Stimulated activated CD4-positive, alpha-beta T cell treated with anti-CD3 and anti-CD28 coated beads, Interleukin-2, amount 100 ng/mL, for 24 hours (primary cell): ENCODE data around the gene ENTREP3.
"Not testable (repeated sequence)": the region's sequence is repeated elsewhere in the genome, so short reads cannot be mapped to it uniquely, and the experiment has no call there.

ENCODE experiments used
- DNase-seq, 2 donors: peaks; one replicate each; pipeline ENCODE4 v3.0.0-alpha.2; 2020

The ENTREP3 gene, protein sequence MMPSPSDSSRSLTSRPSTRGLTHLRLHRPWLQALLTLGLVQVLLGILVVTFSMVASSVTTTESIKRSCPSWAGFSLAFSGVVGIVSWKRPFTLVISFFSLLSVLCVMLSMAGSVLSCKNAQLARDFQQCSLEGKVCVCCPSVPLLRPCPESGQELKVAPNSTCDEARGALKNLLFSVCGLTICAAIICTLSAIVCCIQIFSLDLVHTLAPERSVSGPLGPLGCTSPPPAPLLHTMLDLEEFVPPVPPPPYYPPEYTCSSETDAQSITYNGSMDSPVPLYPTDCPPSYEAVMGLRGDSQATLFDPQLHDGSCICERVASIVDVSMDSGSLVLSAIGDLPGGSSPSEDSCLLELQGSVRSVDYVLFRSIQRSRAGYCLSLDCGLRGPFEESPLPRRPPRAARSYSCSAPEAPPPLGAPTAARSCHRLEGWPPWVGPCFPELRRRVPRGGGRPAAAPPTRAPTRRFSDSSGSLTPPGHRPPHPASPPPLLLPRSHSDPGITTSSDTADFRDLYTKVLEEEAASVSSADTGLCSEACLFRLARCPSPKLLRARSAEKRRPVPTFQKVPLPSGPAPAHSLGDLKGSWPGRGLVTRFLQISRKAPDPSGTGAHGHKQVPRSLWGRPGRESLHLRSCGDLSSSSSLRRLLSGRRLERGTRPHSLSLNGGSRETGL

DNA sequence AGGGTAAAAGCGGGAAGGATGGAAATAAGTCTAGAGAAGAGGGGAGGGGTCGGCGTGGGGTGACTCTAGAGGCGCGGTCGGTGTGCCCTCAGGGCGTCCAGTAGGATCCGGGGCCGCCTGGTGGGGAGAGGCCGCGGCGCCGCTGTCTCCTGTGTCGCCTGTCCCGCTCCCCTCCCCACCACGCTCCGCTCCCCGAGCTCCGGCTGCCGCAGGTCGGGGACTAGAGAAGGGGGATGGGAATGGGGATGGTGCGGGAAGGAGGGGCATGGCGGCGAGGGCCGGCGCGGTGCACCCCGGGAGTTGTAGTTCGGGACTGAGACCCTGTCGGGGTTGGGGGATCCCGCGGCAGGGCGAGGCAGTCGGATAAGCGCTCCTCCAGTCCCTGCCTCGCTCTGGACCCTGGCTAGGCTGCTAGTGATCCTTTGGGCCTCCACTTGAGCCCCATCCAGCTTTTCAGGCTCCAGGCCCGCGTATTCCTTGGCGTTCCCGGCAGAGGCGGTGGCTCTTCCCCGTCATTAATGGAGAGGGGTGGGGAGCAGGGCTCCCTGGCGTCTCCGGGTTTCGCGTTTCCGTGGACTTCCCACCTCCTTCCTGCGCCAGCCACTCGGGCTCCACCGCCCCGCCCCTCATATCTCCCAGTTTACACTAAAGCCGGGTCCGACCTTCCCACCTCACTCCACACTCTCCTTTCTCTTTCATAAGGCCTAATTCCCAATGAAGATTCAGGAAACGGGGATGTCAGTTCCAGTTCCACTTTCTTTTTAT is at the start of gene ENTREP3:
TSS of gene ENTREP3 (minus strand) at position 241 of the 765 bp plus-strand sequence. CDS start 606 bp downstream, outside the sequence.
- peak; percentile 82 to 86 for DNase-seq

DNA sequence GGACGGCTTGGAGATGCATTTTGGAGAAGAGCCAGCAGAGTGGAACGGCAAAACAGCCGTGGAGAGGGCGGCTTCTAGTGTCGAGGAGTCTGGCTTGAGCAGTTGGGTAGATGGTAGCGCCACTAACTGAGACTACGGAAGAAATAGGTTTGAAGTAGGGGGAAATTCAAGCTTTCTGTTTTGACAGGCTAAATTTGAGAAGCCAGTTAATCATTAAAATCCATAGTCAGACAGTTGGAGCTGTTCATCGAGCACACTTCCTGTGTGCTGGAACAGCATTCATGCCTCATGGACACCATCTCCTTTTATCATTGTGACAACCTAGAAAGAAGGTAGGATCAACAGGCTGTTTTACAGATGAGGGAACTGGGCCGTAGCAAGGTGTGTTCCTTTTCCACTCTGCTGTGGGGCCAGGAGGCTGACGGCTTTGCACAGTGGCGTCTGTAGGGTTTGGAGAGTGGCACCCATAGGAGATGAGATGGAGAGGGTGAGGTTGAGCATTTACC is 49.3 kb upstream of the ENTREP3 start:
- no peak for DNase-seq

DNA sequence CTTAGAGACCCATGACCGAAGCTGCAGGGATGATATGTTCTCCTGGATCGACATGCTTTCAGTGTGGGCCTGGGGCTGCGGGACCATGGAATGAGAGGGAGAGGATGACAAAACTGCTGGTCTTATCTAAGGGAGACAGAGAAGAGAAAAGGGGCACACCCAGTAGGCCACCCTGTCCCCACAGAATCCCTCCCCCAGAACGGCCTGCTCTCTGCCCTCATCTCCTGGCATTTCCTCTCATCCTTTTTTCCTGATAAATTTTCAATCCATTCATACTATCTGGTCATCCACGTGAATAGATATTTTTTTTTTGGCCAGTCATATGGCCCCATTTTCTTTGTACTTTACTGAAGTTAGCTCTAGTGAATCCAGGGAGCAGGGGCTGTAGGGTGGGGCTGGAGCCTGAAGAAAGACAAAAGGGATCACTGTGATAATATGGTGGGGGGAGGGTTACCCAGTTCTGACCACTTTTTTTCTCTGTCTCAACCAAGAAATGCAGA is 46.1 kb upstream of the ENTREP3 start, which contains the start of gene PKLR:
TSS of gene PKLR (minus strand) at position 97 of the 500 bp plus-strand sequence. CDS start at position 54, 43 bp downstream.
- no peak for DNase-seq

DNA sequence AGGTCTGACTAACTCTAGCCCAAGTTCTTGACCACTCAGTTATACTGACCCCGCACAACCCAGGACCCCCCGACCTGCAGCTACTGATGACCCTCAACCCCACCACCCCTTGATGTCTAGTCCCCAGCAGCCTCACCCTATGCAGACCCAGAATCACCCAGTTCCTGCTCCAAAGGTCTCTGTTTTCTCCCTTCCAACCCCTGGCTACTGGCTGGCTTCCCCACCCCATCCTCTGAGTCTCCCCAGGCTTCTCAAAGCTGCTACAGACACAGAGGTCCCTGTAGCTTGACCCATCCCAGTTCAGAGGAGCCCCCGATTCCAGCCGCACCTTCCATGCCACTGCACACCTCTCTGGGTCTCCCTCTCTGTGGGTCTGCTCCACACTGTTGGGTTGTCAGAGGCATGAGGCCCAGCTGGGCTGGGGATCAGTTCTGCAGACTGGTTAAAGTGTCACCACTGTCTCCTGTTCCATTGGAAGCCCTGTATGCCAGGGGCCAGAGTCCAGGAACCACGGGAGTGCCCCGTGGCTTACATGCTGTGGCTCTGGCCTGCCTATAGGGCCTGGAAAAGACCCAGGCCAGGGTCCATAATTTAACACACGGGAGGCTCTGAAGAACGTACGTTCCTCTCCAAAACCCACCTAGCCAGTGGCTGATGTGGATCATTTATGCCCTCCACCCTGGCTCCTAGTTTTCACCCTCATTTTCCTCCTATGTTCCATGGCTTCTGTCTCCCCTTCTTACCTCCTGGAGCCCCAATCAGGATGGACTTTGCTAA is 45.5 kb upstream of the ENTREP3 start:
- DNase-seq, result no peak

DNA sequence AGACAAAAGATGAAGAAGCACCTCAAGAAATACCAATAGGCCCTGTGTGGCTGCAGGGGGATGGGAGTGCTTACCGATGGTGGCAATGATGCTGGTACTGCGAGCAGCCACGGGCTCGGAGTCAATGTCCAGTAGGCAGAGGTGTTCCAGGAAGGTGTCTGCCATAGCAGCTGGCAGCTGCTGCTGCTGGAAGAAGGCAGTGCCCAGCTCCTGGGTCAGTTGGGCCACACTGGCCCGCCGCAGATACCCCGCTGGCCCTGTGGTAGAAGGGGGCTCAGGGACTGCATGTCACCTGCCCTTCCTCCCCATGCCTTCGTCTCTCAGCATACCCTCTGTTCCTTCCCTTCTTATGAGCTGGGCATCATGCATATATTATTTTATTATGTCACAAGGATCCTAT is 44.7 kb upstream of the ENTREP3 start:
- no peak for DNase-seq

DNA sequence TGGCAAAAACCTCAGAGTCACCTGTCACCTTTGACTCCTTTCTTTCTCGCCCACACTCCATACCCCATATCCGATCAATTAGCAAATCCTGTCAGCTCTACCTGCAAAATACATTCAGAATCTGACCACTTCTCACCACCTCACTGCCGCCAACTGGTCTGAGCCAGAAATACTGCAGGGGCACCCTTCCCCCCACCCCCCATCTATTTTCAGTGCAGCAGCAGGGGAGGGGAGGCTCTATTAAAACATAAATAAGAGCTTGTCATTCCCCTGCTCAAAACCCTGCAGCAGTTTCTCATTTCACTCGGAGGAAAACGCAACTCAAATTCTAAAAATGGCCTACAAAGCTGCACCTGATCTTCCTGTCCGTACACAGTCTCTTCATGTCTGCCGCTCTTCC is 42.1 kb upstream of the ENTREP3 start:
- DNase-seq, result no peak

DNA sequence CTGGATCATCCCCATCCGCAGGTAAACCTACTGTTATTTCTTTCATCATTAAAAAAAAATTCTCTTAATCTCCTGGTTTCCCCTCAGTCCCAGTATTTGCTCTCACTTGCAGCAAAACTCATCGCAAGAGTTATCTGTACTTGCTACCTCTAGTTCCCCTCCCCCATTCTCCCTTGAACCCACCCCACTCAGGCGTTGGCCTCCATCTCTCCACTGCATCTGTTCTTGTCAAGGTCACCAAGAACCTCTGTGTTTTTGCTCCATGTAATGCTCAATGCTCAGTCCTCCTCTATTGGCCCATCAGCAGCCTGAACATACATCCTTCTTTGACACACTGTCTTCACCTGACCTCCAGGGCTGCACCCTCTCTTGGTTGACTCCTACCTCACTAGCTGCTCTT is 41.4 kb upstream of the ENTREP3 start:
- no peak for DNase-seq

DNA sequence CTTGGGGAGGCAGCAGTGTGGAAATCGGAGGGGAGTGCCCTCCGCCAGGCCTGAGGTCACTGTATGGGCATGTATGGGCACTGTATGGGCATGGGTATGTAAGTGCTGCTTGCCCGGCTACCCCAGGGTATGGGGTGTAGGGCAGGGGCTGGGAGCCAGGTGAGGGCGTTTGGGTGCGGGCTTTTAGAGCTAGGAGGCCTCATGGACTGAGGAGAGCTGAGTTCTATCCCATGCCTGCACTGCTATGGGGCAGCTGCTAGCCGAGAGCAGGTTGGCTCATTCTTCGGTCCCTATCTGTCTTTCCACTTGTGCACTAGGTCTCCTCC is 40.6 kb upstream of the ENTREP3 start:
- DNase-seq, result no peak

DNA sequence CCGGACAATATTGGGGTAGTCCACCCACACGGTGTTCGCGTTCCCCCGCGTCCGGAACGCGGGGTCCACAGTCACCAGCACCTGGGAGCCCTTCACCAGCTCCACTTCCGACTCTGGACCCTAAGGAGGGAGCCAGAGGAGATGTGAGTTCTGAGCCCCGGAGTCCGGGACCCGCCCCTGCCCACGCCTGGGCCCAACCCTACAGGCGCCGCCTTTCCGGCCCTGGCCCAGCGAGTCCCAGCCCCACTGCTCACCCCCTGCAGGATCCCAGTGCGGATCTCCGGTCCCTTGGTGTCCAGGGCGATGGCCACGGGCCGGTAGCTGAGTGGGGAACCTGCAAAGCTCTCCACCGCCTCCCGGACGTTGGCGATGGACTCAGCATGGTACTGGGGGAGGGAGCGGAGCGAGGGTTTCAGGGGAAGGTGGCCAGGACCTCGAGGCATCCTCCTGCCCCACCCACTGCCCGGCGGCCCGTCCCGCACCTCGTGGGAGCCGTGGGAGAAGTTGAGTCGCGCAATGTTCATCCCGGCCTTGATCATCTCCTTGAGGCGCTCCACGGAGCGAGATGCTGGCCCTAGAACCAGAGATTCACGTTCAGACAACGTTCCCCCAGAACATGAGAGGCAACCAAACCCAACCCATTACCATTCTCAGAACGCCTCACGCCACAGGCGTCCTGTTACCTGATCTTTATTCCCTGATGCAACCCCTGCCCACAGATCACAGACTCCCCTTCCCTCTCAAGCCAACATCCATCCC is 40.1 kb upstream of the ENTREP3 start:
- DNase-seq, result no peak

DNA sequence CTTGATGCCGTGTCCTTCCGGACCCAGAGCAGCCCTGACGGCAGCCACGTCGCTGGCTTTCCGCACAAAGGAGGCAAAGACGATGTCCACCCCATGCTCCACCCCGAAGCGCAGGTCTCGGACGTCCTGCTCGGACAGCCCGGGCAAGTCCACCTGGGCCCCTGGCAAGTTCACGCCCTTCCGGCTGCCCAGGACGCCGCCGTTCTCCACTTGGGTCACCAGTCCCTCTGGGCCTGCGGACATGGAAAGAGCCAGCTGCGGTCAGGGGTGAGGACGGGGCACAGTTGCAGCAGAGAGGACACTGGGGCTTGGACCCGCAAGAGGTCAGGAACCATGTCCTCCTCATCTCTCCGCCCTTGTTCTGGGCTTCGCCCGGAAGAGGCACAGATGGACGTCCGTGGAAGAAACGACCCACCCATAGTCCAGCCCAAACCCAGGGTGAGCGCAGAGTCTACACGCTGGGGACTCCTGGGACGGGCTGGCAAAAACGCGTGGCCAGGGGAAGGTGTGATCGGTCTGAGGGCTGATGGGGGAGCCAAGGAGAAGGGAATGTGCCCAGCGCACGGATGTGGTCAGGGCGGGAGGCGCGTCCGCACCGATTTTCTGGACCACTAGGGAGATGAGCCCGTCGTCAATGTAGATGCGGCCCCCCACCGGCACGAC is 39.4 kb upstream of the ENTREP3 start:
- DNase-seq, result no peak

DNA sequence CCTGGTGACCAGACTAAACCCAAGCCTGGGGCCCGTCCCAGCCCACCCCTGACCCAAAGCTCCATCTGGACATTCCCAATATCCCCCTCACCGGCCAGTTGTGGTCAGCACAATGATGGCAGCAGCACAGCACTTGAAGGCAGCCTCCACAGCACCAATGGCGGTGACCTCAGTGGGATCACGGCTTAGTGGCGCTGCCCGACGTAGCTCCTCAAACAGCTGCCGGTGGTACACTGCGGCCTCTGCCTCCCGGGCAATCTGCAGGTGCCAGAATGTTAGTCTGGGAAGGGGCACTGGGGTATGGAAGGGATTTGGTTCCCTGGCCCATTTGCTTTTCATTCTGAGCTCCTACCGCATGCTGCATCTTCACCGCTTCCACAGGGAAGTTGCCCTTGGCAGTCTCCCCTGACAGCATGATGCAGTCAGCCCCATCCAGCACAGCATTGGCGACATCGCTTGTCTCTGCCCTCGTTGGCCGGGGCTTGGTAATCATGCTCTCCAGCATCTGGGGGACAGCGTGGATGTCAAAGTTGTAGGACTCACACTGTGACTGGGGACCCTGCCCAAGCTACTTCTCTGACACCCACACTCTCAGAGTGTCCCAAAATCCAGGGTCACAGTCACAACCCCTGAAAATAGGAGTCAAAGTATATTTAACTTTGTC is 37.9 kb upstream of the ENTREP3 start:
- no peak for DNase-seq

DNA sequence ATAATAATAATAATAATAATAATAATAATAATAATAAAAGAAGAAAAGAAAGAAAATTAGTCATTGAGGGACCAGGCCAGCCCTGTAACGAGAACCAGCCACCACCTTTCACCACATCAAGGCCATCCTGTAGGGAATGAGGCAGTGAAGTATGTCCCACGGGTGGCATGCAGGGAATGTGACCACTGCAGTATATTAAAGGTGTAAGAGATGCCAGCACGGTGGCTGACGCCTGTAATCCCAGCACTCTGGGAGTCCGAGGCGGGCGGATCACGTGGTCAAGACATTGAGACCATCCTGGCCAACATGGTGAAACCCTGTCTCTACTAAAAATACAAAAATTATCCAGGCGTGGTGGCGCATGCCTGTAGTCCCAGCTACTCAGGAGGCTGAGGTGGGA is 35.7 kb upstream of the ENTREP3 start:
- not testable (repeated sequence) for DNase-seq

DNA sequence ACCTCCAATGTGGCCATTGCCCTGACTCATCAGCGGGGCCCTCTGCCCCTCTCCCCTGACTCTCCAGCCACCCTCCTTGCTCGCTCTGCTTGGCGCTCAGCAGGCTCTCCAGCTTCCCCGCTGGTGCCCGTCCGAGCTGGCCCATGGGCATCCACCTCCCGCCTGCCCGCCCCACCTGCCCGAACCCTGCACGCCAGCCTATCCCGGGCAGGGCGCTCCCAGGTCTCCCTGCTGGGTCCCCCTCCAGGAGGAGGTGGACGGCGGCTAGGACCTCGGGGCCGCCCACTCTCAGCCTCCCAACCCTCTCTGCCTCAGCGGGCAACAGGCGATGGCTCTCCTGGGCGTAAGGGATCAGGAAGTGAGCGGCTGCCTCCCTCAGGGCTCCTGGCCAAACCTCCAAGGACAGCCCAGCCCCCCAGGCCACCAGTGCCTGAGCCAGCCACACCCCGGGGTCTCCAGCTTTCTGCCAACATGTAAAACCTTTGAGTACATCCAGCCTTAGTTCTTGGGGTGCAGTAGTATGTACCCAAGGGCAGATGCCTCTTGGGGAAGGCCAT is 32.8 kb upstream of the ENTREP3 start:
- no peak for DNase-seq

DNA sequence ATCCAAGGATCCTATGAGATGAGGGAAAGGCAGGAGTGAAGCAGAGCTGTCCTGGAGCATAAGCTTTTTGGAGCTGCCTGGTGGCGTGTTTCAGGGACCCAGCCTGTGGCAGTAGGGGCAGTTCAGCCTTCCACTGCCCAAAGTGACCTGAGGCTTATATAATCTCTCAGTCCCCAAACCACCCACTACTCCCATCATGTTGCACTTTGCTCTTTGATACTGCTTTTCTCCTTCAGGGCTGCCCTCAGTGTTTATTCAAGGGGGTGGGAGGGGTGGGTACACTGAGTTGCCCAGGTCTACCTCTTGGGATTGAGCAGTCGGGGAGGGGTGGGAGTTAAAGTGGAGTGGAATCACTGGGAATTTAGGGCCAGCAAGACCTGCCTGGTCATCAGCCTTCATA is 31.3 kb upstream of the ENTREP3 start:
- DNase-seq, result no peak

DNA sequence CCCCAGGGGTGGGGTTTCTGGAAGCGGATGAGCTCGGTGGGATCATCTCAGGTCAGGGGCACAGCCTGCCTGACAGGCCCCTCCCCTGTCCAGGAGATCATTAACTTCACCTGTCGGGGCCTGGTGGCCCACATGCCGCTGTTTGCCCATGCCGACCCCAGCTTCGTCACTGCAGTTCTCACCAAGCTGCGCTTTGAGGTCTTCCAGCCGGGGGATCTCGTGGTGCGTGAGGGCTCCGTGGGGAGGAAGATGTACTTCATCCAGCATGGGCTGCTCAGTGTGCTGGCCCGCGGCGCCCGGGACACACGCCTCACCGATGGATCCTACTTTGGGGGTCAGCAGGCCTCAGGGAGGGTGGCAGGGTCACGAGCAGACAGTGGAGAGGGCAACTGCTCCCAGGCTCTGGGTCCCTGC is 30.4 kb upstream of the ENTREP3 start:
- DNase-seq, result no peak

DNA sequence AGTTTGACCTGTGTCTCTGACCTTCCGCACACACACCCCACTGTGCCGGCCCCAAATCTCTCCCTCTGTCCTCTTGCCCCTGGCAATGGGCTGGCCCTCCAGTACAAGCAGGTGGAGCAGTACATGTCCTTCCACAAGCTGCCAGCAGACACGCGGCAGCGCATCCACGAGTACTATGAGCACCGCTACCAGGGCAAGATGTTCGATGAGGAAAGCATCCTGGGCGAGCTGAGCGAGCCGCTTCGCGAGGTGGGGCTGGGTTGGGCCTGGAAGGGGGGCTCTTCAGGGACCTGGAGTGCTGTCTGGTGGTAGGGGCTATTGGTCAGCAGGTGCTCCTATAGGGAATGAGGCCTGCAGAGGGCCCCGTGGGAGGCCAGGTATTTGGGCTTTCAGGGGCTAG is 29.8 kb upstream of the ENTREP3 start:
- no peak for DNase-seq

DNA sequence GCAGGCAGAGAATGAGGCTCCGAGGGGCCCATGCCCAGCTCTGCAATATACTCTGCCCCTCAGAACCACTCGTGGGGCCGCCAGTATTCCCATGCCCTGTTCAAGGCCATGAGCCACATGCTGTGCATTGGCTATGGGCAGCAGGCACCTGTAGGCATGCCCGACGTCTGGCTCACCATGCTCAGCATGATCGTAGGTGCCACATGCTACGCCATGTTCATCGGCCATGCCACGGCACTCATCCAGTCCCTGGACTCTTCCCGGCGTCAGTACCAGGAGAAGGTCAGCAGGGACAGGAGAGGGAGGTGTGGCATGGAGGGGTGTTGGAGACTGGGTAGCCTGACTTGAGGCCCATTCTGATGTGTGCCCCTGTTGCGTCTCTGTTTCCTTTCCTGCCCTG is 29.2 kb upstream of the ENTREP3 start:
- no peak for DNase-seq

DNA sequence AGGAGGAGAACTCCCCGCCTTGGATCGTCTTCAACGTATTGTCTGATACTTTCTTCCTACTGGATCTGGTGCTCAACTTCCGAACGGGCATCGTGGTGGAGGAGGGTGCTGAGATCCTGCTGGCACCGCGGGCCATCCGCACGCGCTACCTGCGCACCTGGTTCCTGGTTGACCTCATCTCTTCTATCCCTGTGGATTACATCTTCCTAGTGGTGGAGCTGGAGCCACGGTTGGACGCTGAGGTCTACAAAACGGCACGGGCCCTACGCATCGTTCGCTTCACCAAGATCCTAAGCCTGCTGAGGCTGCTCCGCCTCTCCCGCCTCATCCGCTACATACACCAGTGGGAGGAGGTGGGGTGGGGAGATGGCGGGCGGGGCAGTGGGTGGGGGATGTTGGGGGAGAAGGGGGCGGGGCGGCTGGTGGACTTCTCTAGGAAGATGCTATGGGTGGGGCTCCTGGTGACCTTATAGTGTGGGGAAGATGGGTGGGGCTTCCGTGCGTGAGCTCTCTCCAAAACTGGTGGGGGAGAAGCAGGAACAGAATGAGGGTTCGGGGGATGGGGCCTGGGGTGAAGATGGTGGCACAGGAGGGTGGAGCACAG is 27.3 kb upstream of the ENTREP3 start:
- DNase-seq, result no peak

DNA sequence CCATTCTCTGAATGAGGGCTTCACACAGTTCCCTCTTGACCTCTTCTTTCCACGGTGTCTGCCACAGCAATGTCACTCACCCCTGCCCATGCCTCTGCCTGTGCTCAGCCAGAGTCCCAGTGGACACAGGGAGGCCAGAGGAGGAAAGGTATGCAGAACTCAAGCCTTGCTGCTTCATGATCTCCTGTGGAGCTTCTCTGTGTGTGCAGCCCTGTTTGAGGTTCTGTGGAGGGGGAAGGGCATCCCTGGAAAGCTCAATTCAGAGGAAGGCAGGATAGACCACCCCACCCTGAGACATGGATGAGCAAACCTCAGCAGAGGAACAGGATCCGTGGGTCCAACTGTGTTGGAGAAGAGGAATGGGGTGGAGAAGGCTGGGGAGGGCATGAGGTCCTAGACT is 24.0 kb upstream of the ENTREP3 start:
- DNase-seq, result no peak

DNA sequence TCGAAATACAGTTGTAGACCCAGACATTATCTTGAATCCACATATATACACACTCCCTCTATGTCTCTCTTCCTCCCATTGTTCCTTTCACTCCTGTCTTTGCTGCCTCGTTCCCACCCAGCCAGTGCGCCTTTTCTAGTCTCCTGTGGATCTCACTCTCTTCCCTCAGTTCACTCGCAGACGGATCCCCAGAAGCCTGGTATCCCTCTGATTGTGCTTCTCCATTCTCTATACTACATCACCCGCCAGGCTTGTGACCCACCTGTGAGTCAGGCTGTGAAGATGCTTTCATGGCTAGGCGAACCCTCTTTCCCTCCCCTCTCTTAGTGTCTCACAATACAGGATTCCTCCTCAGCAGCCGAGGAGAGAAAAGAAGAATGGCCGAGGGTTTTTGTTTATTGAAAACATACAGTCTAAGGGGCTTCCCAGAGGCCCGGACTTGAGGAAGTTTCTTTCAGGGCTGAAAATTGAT is 23.4 kb upstream of the ENTREP3 start:
- DNase-seq, result no peak
